ENCODE data around the gene ALAD.
A peak's percentile ranks its signal among the peaks of the same experiment; 100 is the strongest.
"Not testable (repeated sequence)": the region's sequence is repeated elsewhere in the genome, so short reads cannot be mapped to it uniquely, and the experiment has no call there.

Gene ALAD

DNA sequence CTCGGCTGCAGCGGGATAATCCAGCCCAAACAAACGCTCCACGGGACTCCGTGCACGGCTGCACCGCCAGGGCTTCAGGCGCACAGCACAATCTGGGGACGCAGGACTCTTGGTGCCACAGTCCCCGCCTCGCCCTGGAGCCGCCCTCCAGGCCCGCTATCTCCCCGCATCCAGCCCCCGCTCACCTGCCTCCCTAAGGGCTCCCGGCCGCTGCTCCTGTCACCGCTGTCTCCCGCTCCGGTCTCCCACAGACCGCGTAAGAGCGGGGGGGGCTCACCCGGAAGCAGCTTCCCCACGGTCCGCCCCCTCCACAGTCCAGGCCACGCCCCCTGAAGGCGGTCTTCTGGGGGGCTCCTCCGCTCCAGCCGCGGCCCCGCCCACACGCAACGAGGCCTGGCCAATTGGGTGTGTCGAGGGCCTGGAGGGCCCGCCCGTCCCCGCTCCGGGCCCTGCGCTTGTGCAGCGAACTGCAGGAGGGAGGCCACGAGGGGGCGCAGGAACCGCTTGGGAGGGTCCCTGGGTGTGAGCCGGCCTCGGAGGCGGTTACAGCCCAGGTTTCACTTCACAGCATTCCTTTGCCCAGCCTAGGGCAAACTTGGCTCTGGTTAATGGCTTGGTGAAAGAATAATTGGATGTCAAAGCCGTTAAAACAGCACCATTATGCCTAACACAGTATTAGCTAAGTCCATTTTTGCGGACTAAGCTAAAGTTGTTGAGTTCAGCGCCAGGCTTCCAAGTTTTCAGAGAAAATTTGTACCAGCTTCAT is at the start of gene ALAD:
ALAD (minus strand) TSS at position 258 of the 766 bp plus-strand sequence. CDS start 7,725 bp downstream, outside the sequence.
- DNase-seq (ENCODE audit: low spot score), result peak; percentile 99

DNA sequence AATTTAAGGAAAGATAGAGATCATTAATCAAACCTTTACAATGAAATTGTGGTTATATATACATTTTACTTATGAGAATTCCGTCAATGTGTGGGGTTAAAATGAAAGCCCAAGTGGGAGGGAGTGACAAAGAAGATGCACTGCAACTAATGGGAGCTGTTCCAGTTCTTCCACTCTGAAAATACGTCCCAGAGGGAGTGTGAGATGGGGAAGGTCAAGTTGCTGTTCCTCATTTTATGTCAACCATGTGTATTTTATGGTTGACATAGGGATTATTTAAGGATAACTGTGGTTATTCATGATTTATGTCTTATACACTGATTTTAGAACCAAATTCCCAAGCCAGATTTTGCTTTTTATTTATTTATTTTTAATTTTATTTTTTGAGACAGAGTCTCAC is 48.3 kb upstream of the ALAD start:
- DNase-seq (ENCODE audit: low spot score), result no peak

GRCh38 chr9:113446323-113446740 is 45.2 kb upstream of the ALAD start:
- DNase-seq (ENCODE audit: low spot score), result peak; percentile 41

DNA sequence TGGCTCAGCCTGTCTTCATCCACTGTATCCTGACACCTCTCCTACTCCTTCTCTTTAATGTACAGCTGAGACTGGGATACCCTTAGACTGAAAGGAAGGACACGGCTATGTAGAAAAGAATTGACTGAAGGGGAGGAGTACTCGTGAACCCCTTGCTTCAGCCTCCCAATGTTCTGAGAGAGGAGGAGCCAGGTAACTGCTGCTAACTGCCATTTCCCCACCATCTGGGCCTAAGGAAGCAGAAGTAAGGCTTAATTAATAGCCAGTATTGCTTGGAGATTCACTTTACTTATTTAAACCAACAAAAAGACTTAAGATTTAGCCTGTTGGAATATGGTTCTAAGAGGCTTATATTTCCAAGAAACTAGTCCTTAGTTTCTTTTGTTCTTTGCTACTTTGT is 43.7 kb upstream of the ALAD start:
- no peak for DNase-seq (ENCODE audit: low spot score)

GRCh38 chr9:113437716-113438115 is 36.6 kb upstream of the ALAD start:
- DNase-seq (ENCODE audit: low spot score), result not testable (repeated sequence)

DNA sequence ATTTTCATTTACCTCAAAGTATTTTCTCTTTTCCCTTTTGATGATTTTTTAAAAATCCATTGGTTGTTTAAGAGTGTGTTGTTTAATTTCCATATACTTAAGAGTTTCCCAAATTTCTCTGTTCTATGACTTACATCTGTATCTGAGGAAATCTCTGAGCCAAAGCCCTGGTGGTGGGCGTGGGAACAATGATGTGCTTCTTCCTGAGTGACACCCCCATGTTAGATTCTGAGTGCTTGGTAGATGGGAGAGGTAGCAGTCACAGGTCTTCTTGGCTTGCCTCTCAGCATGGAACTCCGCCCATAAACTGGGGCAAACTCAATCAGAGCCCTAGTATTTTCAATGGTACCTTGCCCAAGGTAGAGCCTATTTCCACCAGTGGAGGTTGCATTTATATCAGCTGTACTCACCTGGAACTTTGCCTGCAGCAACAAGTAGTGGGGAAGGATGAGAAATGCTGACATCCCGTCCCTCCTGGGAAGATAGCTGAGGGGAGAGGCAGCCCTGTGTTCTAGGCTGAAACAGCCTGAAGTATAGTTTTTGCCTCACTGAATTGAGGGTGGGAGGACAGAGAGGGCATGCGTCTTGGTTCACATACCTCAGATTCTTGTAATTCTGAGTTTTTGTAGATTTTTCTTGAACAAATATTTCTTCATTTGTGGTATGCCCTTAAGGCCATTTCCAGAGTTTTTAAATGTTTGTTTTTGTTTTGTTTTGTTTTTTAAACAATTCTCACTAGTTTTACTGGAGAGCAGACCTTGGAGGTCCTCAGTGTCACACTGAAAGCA is 35.8 kb upstream of the ALAD start:
- DNase-seq (ENCODE audit: low spot score), result no peak

DNA sequence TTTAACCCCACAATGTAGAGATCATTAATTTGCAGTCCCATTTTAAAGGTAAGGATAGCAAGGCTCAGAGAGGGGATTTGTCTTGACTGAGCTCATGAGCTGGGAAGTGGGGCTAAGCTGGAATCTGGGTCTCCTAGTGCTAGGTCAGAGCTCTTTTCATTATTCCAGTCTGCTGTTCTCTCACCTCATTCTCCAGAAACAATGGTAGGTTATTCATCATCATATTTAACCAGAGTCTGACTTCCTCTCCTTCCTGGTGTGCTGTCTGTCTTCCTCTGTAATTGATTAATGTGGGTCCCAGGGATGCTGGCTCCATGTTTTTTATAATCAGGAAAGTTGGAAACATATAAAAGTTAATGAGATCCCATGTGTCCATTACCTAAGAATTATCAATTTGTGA is 30.1 kb upstream of the ALAD start:
- DNase-seq (ENCODE audit: low spot score), result no peak

DNA sequence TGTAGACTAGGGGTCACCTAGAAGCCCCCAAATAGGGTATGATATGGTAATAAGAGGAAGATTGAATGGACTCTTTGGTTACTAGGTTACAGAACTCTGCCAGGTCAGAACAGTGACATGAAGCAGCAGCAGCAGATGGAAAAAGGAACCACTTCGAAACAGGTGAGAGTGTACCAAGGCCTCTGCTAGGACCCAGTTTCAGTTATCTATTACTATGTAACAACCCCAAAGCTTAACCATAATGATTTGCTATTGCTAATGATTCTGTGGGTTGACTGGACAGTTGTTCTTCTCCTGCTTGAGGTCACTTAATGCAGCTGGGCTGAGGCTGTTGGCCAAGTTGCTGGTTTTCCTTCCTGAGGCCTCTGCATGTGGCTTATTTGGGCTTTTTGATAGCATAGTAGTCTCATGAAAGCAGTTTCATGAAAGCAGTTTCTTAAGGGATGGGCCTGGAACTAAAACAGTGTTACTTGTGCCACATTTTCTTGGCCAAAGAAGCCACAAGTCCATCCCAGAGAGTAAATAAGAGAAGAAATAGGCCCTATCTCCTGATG is 27.1 kb upstream of the ALAD start:
- no peak for DNase-seq (ENCODE audit: low spot score)

DNA sequence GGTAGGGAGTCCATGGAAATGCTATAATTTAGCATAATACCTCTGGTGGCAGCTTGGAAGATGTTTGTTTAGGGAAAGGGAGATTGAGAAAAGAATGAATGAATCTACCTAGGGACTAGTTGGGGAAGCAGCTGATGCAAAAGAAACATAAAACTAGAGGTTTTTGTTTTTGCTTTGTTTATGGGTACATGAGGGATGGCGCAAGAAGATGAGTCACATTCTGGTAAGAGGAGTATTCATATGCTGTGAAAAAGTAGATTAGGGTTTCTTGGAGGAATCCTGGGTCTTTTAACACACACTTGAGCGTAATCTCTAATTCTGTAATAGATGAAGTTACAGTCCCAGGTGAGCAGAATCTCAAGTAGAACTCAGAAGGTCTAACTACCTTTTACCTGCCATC is 26.5 kb upstream of the ALAD start:
- no peak for DNase-seq (ENCODE audit: low spot score)

- no peak for DNase-seq (ENCODE audit: low spot score)
Measured at GRCh38 chr9:113426701-113427100, 25.6 kb upstream of the ALAD start.

GRCh38 chr9:113425072-113425471 is 24.0 kb upstream of the ALAD start:
- no peak for DNase-seq (ENCODE audit: low spot score)

DNA sequence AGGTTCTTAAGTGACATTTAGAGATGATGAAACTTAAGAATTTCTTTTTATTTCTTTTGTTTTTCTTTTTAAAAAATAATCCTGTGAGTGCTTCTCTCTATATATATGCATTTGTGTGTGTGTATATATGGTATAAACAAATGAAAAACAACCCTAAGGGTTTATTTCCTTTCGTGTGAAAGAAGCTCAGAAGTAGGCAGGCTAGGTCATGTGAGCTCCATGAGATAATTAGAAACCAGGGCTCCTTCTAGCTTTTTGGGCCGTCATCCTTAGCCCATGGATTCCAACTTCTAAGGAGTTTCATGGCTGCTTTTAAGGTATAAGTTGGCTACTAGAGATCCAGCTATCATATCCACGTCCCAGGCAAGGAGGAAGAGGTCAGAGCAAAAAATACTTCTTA is 20.6 kb upstream of the ALAD start:
- DNase-seq (ENCODE audit: low spot score), result no peak

GRCh38 chr9:113417370-113417769 is 16.3 kb upstream of the ALAD start:
- no peak for DNase-seq (ENCODE audit: low spot score)

- no peak for DNase-seq (ENCODE audit: low spot score)
Measured at GRCh38 chr9:113416149-113416721, 15.2 kb upstream of the ALAD start.

GRCh38 chr9:113410207-113410864 is 9.3 kb upstream of the ALAD start, which contains the start of the genes C9orf43 and POLE3:
C9orf43 (plus strand) TSS chr9:113410747; CDS start chr9:113413494, 2,747 bp downstream.
POLE3 (minus strand) TSS chr9:113410675; CDS start chr9:113410293, 382 bp downstream.
- peak; percentile 95 for DNase-seq (ENCODE audit: low spot score)

DNA sequence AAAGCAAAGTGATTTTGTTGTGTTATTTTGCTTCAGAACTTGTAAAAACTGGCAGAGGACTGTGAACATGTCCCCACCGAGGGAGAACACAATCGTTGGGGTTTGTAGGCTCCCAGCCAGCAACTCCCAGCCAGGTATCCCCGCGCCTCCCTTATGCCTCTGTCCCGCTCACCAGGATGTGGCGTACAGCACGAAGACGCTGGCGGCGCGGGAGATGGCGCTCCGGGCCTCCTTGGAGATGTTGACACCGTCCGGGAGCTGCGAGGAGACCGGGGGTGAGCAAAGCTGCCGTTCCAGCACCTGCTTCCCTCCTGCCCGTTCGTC is 8.8 kb upstream of the ALAD start:
- DNase-seq (ENCODE audit: low spot score), result no peak

DNA sequence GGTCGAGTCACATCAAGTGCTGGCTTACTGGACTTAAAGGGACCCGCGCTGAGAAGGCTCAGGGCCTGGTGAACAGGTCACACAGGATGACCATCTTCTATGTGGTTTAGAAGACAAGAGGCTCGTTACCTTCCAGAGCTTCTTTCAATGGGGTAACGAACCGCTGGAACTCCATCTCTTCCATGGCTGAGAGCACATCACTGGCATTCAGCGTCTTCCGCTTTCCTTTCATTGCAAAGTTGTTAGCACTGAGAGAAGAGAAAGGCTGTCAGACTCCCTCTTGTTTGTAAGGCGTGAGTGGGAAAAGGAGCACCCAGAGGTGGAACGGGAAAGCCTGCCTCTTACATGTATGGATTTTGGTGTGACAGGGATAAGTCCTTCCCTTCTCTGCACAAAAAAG is 8.4 kb upstream of the ALAD start:
- no peak for DNase-seq (ENCODE audit: low spot score)

DNA sequence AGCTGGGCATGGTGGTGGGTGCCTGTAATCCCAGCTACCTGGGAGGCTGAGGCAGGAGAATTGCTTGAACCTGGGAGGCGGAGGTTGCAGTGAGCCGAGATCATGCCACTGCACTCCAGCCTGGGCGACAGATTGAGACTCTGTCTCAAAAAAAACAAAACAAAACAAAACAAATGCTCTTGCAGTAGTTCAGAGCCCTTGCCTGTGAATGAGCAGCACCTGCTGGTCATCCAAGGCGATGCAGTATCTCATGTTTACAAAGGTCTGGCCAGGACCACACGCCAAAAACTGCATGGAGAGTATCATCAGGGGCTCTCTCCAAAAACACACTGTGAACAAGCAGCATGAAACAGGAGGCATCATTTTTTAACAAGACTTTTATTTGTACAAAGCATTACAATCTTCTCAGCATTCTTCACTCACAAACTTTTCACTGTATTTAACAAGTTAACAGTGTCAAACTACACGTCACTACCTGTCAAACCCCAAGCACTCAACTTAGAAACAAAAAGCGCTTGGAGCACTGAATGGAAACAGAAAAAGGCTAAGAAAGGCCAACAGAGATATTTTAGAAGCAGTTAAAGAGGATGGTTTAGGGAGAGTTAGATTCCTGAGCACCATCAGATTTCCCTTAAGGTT is 5.9 kb upstream of the ALAD start:
- DNase-seq (ENCODE audit: low spot score), result peak; percentile 56

- DNase-seq (ENCODE audit: low spot score), result not testable (repeated sequence)
Measured at GRCh38 chr9:113406353-113406752, 5.3 kb upstream of the ALAD start.

DNA sequence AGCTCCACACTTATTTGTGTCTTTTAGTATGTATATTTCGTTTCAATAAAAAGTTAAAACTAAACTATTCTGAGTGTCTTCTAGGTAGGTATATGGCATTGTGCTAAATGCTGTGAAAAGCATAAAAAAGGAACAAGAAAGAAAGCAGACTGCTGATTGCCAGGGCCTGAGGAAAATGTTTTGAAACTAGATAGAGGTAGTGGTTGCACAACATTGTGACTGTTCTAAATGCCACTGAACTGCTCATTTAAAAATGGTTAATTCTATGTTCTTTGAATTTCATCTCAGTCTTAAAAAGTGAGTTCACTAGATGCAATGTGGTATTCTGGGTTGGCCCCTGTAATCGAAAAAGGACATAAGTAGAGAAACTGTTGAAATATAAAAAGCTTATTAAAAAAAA is 2.6 kb upstream of the ALAD start:
- DNase-seq (ENCODE audit: low spot score), result no peak

- DNase-seq (ENCODE audit: low spot score), result no peak
Measured at GRCh38 chr9:113399646-113400200, 1.4 kb downstream of the ALAD start.
